Measurements from ENCODE around the gene PAX7.

Gene PAX7

GRCh38 chr1:18794561-18794960, 163.9 kb downstream of the PAX7 start:
- DNase-seq (ENCODE audit: low read depth, low spot score) = no peak

- no peak for DNase-seq (ENCODE audit: low read depth, low spot score)
Observed at GRCh38 chr1:18795002-18795689, 164.5 kb downstream of the PAX7 start.

GRCh38 chr1:18796950-18797349, 166.3 kb downstream of the PAX7 start:
- DNase-seq (ENCODE audit: low read depth, low spot score) = no peak
